Stimulated activated CD4-positive, alpha-beta T cell treated with anti-CD3 and anti-CD28 coated beads, Interleukin-1b, Interleukin-23, amount 100 ng/mL, for 24 hours (primary cell): ENCODE results near the gene SYK.
A peak's percentile ranks its signal among the peaks of the same experiment; 100 is the strongest.

Experiments used
- DNase-seq, 4 experiments: peaks; one replicate each; pipeline ENCODE4 v3.0.0-alpha.2; 2020; ENCODE audit warnings: low read depth in 4 of 4, low spot score in 1 of 4

SYK gene

DNA sequence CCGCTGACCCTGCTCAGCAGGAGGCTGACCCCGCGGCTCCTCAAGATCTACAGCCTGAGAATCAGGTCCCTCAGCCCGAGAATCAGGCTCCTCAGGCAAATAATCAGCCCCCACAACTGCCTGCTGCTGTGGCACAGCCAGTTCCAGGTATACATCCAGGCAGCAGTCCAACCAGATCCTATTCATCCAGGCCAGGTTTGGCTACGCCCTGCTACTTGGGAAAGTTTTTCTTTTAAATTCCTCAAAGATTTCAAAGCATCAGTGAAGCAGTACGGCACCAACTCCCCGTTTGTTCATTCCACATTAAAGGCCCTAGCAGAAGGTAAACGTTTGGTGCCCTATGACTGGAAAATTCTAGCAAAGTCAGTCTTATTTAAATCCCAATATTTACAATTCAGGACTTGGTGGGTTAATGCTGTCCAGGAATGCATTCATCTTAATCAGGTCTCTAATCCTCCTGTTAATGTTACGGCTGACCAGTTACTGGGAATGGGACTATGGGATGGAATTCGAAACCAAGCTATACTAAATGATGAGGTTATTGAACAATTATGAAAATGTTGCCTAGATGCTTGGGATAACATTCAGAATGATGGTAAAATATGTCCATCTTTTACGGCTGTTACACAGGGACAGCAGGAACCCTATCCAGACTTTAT, 102.3 kb downstream of the SYK start:
- no peak for DNase-seq

DNA sequence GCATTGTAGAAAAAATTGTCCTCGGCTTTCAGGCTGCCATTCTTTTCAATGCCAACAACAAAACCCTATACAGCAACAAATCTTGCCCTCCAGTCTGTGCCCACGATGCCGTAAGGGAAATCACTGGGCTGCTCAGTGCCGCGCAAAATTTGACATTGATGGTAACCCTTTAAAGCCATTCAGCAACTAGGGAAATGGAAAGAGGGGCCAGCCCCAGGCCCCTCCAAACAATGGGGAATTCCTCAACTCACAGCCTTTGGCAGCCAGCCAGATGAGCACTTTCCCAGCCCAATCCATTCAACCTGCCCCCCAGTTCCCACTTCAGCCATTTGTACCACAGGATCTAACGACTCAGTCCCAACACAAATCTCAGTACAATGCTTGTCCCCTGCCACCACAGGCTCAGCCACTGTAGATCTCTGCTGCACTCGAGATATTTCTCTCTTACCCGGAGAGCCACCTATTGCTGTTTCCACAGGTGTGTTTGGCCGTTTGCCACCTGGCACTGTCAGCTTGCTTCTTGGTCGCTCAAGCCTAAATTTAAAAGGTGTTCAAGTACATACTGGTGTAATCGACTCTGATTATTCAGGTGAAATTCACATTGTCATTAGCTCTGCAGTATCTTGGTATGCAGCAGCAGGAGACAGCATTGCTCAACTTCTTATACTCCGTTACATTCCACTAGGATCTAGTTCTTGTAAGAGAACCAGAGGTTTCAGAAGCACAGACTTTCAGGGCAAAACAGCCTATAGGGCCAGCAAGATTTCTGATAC, 103.3 kb downstream of the SYK start:
- no peak for DNase-seq

DNA sequence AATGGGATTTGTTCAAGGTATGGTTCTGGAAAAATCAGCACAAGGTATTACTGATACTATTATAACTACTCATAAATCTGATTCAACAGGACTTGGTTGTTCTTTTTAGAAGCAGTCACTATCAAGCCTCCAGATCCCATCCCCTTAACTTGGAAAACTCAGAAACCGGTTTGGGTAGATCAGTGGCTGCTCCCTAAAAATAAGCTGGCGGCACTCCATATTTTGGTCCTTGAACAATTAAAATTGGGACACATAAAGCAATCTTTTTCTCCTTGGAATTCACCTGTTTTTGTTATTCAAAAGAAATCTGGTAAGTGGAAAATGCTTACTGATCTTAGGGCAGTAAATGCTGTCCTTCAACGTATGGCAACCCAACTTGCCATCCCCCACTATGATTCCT, 104.2 kb downstream of the SYK start:
- DNase-seq, result no peak

DNA sequence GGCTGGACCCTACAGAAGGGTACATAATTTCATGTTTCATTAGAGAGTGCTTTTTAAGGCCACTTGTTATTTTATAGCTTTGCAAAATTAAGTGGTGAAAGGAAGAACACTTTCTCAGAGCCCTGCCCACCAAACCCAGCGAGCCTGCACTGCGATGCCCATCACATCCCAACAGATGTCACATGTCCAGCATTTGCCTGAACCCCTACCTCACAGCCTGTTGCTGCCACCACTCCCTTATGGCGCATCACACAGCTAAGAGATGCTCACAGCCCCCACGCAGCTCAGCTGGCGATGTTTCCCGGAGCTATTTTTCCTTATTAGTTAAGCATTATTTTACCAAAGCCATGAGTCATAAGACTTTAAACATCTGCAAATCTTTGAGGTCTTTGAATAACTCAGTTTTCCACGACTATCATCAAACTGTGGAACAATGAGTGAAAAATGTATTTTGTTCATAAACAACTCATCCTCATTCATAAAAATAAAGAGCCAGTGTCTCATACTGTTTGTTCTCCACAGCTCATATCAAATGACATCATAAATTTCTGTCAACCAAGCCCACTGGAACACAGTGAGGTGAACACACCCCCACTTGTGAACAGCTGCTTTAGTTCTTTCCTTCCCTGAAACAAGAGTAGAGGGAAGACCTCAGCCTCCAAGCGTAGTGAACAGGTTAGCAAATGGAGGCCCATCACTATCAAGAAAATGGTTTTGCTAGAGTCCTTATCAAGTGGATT, 104.9 kb downstream of the SYK start:
- DNase-seq, result no peak

DNA sequence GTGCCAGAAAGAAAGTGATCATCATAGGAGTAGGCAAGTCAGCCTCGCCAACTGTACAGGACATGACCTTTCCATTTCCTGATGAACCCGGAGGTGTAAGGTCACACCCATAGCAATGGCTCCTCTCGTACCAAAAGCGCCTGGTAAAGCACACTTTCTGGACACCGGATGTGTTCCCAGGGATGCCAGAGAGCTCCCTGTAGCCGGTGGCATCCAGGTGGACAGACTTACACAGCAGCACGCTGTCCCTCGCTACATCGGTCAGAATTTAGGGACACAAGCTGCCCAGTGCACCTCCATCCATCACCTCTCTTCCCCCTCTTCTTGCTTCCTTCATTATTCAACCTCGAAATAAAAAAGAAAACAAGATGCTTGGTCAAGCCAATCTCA, 105.4 kb downstream of the SYK start:
- DNase-seq, result no peak

DNA sequence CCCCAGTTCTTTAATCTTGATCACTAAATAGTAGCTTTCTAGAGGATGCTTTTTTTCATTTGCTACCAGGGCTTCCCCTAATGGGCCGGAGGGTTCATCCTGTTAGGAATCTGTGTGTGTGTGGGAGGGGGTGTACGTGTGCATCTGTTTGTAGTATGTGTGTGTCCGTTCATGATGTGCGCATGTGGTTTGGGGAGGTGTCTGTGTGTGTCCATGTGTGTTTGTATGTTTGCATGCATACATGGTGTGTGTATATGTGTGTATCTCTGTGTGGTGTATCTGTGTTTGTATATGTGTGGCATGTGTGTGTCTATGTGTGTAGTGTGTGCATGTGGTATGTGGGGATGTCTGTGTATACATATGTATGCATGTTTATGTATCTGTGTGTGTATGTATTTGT, 106.2 kb downstream of the SYK start:
- no peak for DNase-seq

DNA sequence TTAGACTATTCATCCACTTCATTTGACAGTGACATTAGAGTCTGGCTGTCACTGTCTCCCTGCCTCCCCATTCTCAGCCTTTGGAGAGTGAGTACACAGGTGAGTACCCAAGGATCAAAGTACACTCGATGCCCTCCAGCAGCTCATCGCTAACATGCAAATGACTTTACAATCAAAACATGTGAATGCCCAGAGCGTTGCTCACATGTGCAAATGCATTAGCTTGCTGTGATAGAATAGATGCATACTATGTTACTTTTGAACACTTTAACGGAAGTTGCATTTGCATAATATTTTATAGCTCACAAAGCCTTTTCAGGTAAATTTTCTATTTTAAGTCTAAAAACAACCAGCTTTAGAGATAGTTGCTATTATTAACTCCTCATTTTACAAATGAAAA, 107.6 kb downstream of the SYK start:
- no peak for DNase-seq

DNA sequence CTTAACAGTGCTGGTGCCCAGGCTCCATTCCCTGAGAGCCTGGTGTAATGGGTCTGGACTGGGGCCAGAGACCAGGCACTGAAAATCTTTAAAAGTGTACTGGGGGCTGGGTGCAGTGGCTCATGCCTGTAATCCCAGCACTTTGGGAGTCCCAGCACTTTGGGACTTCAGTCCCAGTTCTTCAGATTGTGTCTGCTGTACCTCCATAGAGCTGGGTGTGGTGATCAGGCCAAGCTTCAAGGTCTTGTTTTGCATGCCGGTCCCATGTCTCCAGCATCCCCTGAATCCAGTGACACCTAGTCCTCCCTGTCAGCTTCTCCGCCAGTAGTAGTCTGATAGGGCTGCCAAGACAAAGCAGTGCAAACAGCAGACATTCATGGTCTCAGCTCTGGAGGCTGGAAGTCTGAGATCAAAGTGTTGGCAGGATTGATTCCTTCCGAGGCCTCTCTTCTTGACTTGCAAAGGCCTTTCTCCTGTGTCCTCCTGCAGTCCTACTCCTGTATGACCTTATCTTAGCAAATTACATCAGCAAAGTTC, 108.2 kb downstream of the SYK start:
- no peak for DNase-seq

DNA sequence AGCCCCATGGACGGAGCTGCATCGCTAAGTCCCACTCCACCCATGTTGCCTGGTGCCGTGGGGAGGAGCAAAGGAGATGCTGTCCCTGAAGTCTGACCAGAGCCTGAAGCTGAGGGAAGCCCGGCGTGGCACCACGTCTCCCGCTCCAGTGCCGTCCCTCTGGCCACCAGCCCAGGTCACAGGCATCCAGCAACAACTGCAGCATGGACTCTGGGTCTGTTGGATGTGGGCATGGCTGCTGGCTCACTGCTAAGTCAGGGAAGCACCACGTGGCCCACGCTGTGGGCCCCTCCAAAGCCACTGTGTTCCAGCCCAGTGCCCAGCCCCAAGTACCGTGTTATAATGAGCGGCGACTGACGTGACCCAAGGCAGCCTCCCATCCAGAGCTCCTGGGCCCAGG, 112.6 kb downstream of the SYK start:
- no peak for DNase-seq

DNA sequence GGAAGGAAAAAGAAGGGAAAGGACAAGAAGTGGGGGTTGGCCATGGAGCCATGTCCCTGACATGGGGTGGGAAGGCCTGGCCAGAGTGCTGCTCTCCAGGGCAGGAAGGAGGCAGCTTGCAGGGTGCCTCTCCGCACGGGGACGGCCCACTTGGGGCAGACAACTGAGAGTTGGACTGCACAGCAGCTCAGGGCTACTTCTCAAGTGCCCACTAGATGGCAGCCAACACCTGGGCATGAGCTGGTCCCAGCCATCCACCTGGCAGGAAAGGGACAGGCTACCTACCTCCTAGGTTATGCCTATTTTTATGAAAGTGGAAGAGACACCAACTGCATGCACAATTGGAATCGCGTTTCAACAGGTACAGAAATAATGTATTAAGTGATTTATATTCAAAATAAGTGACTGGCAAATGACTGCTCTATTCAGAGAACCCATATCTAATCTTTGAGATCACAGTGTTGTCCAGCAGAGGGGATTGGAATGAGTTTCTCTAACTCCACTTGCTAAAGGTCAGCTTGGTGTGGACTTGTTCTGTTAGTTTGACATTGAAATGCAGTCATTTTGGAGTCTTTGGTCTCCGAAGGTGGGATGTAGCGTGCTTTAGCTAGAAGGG, 113.4 kb downstream of the SYK start:
- peak; percentile 54 to 66 (median 58) for DNase-seq

DNA sequence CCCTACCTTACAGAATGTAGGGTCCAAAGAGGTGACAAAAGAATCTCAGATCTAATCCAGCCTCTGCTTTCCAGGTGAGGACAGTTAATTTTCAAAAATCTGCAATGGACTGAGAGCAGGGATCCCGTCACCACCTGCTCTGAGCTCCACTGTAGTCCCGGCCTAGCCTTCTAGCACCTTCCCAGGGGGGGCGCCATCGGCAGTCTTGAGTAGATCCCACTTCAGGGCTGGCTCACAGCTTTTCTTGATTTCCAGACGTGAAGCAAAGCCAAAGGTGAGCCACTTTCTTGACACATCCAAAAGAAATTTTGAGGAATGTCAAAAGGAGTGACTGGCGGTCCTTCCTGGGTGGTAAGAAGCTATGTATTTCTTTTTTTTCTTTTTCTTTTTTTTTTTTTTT, 114.1 kb downstream of the SYK start:
- DNase-seq, result peak in 3 of 4 experiments; percentile 8 to 28 (median 24)

DNA sequence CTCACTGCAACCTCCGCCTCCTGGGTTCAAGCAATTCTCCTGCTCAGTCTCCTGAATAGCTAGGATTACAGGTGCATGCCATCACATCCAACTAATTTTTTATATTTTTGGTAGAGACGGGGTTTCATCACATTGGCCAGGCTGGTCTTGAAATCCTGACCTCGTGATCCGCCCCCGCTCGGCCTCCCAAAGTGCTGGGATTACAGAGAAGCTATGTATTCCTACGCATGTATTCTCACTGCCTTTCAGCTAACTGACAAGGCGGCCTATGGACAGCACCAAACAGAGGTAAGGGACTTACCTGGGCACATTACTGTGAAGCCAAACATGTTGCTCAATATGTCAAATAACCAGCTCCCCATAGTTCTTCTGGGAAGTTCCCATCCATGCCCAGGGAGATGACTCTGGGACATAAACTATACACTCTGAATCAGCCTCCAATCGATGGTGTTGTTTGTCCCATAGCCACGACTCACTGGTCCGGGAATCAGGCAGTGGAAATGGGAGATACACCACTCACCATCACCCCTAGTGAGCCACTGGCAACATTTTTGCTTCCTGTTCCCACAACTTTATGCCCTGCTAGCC, 114.6 kb downstream of the SYK start:
- DNase-seq, result no peak

DNA sequence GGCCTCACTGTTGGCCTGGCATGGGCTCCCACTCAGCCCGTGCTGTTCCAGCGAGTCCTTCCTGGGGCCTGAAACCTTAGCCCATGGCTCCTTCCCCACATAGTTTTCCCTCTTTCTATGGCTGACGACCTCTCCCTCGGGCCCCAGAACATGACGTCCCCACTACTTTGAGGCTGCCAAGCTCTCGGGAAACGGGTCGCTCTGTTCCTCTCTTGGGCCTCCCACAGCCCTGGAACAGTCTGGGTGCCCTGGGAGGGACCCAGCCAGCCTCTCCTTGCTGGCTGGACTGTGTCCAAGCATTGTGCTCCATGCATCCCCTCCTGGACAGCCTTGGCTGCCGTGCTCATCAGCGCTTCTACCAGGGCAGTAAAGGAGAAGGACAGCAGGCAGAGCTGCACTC, 118.3 kb downstream of the SYK start:
- DNase-seq, result no peak

DNA sequence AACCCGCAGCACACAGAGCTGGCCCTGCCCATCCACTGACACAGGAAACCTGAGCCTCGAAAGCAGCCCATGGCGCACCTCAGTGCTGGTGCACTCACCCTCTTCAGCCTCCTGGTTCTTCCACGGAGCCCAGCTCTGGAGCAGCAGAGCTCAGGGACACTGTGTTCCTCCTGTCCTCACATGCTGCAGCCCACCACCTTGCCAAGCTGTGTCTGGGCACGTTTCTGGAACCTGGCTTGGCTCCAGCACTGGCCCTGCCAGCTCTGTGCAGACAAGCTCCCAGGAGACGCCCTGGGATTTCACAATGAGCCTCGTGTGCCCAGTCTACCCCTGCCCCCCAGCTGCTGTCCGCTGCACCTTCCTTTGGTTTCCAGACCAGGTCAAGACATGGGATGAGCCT, 119.5 kb downstream of the SYK start:
- no peak for DNase-seq

DNA sequence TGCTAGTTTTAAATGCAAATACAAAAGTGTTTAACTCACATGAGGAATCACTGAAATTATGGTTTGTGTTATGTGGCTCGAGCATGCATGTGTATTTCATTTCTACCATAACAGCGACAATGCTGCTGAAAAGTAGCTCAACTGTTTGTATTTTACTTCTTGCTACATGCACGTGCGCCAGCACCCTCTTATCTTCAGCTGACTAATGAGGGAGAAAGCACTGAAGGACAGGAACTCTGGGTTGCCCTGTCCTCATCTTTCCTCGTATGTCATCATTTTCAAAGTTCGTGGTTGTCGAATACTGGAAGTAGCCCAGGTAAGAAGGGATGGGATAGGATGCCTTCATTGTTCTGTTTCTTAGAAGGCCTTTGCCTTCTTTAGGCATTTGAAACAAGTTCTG, 120.3 kb downstream of the SYK start:
- no peak for DNase-seq

DNA sequence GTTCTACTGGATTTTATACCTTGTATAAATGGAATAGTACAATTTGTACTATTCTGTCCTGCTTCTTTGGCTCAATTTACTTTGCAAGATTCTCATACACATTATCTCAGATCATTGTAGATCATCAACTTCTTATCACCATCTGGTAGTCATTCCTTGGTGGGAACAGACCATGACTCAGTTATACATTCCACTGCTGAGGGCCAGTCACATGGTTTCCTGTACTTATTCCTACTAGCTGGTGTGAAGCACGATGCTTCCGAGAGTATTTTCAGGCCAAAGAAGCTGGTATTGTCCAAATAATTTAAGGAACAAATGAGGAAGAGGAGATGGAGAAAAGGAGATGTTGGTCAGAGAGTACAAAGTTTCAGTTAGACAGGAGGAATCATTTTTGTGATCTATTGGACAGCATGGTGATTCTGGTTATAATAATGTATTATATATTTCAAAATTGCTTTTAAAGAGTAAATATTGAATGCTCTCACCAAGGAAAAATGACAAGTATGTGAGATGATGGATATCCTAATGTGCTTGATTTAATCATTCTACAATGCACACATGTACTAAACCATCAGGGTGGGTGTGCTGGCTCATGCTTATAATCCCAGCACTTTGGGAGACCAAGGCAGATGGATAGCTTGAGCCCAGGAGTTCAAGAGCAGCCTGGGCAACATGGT, 124.1 kb downstream of the SYK start:
- DNase-seq, result no peak

DNA sequence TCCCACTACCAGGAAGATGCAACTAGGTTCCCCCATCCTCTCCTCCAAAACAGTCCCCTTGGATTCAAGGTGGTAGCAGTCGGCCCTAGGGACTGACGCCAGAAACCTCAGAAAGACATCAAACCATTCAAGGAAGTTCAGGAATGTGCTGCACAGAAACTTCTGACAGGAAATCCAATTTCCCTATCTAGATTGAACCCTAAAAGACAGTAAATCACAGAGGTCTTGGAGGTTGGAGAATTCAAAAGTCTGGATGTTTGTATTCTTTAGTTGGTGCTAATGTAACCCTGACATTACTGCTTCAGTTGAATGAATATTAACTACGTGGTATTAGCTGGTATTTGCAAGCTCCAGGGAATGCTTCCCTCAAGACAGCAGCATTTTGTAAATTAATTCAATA, 125.3 kb downstream of the SYK start:
- no peak for DNase-seq

DNA sequence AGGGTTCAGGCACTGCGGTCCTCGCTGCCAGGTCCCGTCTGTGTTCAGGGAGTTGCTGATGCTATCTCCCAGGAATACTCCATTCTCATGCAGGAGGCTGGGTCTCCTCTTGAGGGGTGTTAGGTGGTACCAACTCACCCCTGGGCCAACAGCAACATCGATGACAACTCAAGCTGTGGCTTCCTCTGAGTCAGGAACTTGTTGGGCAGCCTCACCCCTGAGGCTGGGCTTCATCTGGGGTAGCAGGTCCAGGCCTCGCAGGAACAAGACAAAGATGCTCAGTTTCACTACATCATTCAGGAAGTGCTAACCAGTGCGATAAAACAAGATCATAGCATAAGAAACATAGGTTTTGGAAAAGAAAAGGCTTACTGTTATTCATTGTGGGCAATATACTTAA, 125.9 kb downstream of the SYK start:
- no peak for DNase-seq

DNA sequence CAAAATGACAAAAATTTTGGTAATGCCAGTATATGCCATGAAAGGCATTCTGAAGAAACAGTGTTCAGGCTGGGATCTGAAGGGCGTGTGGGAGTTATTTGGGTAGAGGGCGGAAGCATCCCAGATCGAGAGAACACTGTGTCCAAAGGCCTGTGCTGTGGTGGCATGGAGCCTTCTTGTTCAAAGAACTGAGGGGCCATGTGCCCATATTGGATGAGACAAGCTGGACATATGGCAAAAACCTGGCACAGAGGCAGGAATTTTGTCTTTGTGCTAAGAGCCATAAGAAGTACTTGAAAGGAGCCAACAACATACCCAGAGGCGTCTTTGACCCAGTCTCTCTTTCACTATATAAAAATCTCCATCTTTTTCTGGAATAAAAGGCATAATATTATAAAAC, 128.0 kb downstream of the SYK start:
- no peak for DNase-seq

DNA sequence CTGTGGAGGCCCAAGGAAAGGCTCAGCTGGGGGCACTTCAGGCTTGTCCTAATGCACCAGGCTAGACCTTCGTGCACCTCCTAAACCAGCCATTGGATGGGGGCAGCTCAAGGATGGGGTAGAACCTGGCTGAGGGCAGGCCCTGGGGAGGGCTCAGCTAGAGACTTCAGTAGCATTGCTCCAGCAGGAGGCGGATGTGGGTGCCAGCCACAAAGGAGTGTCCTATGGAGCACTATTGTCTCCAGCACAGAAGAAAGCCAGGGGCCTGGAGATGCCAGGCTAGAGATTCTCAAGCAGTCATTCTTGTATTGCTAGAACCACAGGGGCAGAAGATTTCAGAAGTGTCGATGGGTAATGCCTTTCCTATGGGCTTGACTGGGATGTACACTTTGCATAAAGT, 131.8 kb downstream of the SYK start:
- DNase-seq, result no peak

DNA sequence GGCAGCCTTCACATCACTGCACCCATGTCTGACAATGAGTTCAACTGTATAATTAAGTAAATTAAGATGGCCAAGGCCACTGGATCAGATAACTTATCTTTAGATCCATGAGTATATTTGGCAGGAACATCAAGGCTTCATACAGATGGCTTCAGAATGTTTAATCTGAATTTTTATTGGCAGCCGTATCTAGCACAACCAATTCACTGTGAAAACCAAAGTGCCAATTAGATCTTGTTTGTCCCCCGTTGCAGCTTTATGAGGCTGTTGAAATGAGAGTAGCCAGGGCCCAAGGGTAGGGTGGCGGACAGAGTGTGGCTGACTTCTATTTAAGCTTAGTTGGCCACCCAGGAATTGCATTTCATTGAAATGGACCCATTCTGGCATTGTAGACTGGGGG, 137.7 kb downstream of the SYK start:
- DNase-seq, result no peak
